GM06990 (cell line): ENCODE data around the gene MYH6.
"Not testable (repeated sequence)": the region's sequence is repeated elsewhere in the genome, so short reads cannot be mapped to it uniquely, and the experiment has no call there.

Experiments
- DNase-seq: peaks from one replicate; pipeline ENCODE4 v3.0.0-alpha.2; 2011; ENCODE audit not compliant: insufficient read length; ENCODE audit errors: extremely low read depth
- H3K27me3 ChIP-seq: replicated peaks from 2 replicates; pipeline ENCODE4 v1.6.0; 2011; ENCODE audit warnings: low read length; ENCODE audit not compliant: control insufficient read depth, insufficient read depth
- H3K36me3 ChIP-seq: 2 replicates; pipeline ENCODE4 v1.5.1; 2011; ENCODE audit warnings: low read length; ENCODE audit not compliant: control insufficient read depth, insufficient read depth
- H3K4me3 ChIP-seq: replicated peaks from 2 replicates; pipeline ENCODE4 v1.5.1; 2011; ENCODE audit warnings: low read depth, mild to moderate bottlenecking, control low read depth, low read length
- CTCF ChIP-seq: IDR thresholded peaks from 2 replicates; pipeline ENCODE4 v1.5.1; 2011; ENCODE audit warnings: low read length, control low read depth, mild to moderate bottlenecking, inconsistent platforms; ENCODE audit not compliant: insufficient read depth, poor library complexity, severe bottlenecking

Gene MYH6

DNA sequence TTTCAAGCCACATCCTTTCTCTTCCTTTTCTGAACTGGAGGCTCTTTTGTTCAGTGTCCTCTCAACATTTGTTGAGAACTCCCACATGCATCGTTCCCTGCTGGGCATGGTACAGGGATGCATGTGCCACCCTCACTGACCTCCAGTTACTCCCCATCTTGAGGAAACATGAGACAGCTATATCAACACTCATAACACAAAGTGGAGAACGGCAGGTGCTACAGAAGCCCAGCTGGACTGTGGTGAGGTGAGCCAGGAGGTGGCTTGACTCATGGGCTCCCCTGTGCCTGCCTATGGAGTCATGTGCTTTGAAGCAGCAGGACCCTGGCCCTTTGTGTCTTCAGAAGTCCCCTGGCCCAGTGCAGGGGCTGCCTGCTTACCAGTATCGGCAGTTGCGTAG is 9.7 kb downstream of the MYH6 start:
- peaks cover 3% of the 10 kb centered on the region; the same call in 1 of the 2 replicates for H3K27me3 ChIP-seq

GRCh38 chr14:23396781-23397407 is 11.2 kb downstream of the MYH6 start:
- no peak overlapping the region for H3K4me3 ChIP-seq
- TF ChIP-seq CTCF = no peak
- H3K36me3 ChIP-seq = no peaks in the 10 kb centered on the region
- H3K27me3 ChIP-seq = peaks cover under 1% of the 10 kb centered on the region; the same call in 1 of the 2 replicates
- no peak for DNase-seq

More for the DNA sequence above, 9.7 kb downstream of the MYH6 start:
- H3K4me3 ChIP-seq = no peak overlapping the region
- TF ChIP-seq CTCF = no peak
- no peak for DNase-seq
- no peaks in the 10 kb centered on the region for H3K36me3 ChIP-seq

DNA sequence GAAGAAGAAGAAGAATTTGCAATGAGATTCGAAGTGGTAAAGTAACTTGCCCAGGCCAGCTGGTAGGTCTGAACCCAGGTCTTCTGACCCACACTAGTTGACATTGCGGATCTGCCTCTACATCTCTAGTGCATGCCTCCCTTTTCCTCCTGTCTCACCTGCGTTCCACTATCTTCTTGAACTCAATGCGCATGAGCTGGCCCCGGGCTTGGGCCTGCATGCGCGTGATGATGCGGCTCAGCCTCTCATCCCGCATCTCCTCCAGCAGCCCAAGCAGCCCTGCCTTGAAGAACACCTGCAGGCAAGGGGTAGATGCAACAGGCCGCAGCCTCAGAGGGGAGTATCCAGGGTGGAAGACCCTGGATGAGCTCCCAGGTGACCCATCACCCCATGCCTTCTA is 11.9 kb downstream of the MYH6 start:
- DNase-seq = no peak
- H3K4me3 ChIP-seq = no peak overlapping the region
- no peak for TF ChIP-seq CTCF
- no peaks in the 10 kb centered on the region for H3K36me3 ChIP-seq
- H3K27me3 ChIP-seq = no peaks in the 10 kb centered on the region

GRCh38 chr14:23392613-23393012 is 15.5 kb downstream of the MYH6 start:
- TF ChIP-seq CTCF = no peak
- H3K36me3 ChIP-seq = no peaks in the 10 kb centered on the region
- DNase-seq = no peak
- no peak overlapping the region for H3K4me3 ChIP-seq
- H3K27me3 ChIP-seq = no peaks in the 10 kb centered on the region

DNA sequence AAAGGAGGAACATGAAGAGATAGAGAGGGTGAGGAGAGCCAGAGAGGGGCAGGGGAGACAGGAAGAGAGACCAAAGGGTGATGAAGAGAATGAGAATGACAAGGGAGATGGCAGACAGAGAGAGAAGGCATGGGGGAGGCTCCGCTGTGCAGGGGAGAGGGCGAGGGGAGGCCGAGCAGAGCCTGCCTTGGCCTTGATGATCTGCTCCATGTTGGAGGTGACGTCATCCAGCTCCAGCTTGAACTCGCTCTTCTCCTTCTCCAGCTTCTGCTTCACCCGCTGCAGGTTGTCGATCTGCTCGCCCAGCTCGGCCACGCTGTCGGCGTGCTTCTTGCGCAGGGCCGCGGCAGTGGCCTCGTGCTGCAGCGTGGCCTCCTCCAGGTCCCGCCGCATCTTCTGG is 18.2 kb downstream of the MYH6 start:
- DNase-seq, H3K4me3 ChIP-seq, H3K36me3 ChIP-seq, H3K27me3 ChIP-seq: not testable (repeated sequence)

- DNase-seq = no peak
- H3K4me3 ChIP-seq = no peak overlapping the region
- no peak for TF ChIP-seq CTCF
- H3K27me3 ChIP-seq = no peaks in the 10 kb centered on the region; the same call in 1 of the 2 replicates
- no peaks in the 10 kb centered on the region for H3K36me3 ChIP-seq
Measured at GRCh38 chr14:23389396-23389795, 18.7 kb downstream of the MYH6 start.
